Pancreas (tissue), 10 donors: Measurements from ENCODE around the gene TLNRD1. TPM values are rescaled to one million over a fixed set of nuclear protein-coding genes. Genes with fewer than 3 reads are reported as not detected.
A peak's percentile ranks its signal among the peaks of the same experiment; 100 is the strongest.

Experiments
- ATAC-seq, 4 donors: fragments of 200-7000 bp; cut with Tn5 transposase; one replicate each; pipeline versions ENCODE4 v1.8.0 to v1.9.1; 2020; ENCODE audit warnings: mild to moderate bottlenecking in 4 of 4, moderate library complexity in 4 of 4
- DNase-seq, 6 donors: peaks; one replicate each; pipeline ENCODE4 v3.0.0-alpha.2; 2020
- FAIRE-seq: peaks from 2 replicates; lab custom pipeline; 2012; peaks lifted over from hg19 to GRCh38; lab: Jason Lieb, UNC
- H3K27ac ChIP-seq, 4 donors: fragments of 200-600 bp; sonication (generic); 1 replicate in 3 of 4; 2 replicates in 1 of 4; pipeline versions ENCODE4 v1.5.0 to v1.8.0; 2020
- H3K27me3 ChIP-seq, 4 donors: fragments of 200-600 bp; one replicate each; pipeline ENCODE4 v1.8.0; 2021
- H3K36me3 ChIP-seq, 3 donors: fragments of 200-600 bp; sonication (generic) in 1 of 3; one replicate each; pipeline versions ENCODE4 v1.5.0 to v1.8.0; 2020 to 2021
- H3K4me1 ChIP-seq, 3 donors: fragments of 200-600 bp; one replicate each; pipeline ENCODE4 v1.8.0; 2021
- H3K4me3 ChIP-seq, 4 donors: fragments of 200-600 bp; sonication (generic) in 2 of 4; one replicate each; pipeline versions ENCODE4 v1.5.0 to v1.8.0; 2020 to 2021
- H3K9me3 ChIP-seq, 4 donors: fragments of 200-600 bp; one replicate each; pipeline ENCODE4 v1.8.0; 2021
- CTCF ChIP-seq, 4 donors: fragments of 200-600 bp; sonication (generic) in 3 of 4; IDR thresholded peaks; one replicate each; pipeline versions ENCODE4 v1.5.0 to v1.8.0; 2021; ENCODE audit warnings: antibody characterized with exemption in 4 of 4
- WGBS, 2 donors: extraction: QIAGEN DNeasy Blood & Tissue Kit; methylation state at CpG; one replicate each; pipeline ENCODE4 v1.1.7; 2013; 5-methylcytosine and 5-hydroxymethylcytosine counted together
- intact Hi-C, 3 donors: fragments of 100-400 bp; cut with DNase I; formaldehyde crosslinking; loops; one replicate each; pipeline versions ENCODE4 v1.11.1 to v1.14.2; 2022
- polyA plus RNA-seq, 2 donors: library from polyadenylated mRNA; stranded (reverse); fragments of 200-250 nt; gene quantifications; one replicate each; pipeline ENCODE4 v1.2.3, GENCODE V29; 2013
- total RNA-seq, 6 donors: library from RNA; stranded (reverse); fragmentation: NEBNext Ultra II Directional in 4 of 6; extraction: Animal tissue kit (Norgen Biotek cat#: 25700) in 4 of 6; gene quantifications; one replicate each; pipeline versions ENCODE4 v1.2.1 to v1.2.4, GENCODE V29; 2021 to 2023
- donor health status: healthy with polysubstance abuse.
- donor health status: DM: no; HTN: no; CAD: no; lungs with moderate emphysema.
- donor health status: DM: no; HTN: no; CAD: no.
- donor health status: control.
- donor health status: control.
- donor health status: Bipolar disorder and iron deficiency.
- donor health status: DM: yes; HTN: yes; CAD: no.
- donor health status: DM: no; HTN: no; CAD: no.
- donor health status: DM: no; HTN: no; CAD: no.
- donor health status: DM: yes; HTN: yes; CAD: no.

The TLNRD1 gene
- total and polyA plus RNA-seq, 8 donors, result 3.1 to 13.5 (median 8.8) TPM

- Histone ChIP-seq H3K4me3 (no peak overlapping the region), H3K9me3 (no peaks in the 10 kb centered on the region), H3K36me3 (peaks cover 0 to 12% (median 3%) of the 10 kb centered on the region in 3 donors), H3K27ac (peak overlapping the region in 3 of 4 donors; percentile 13 to 59 (median 39)), H3K27me3 (no peaks in the 10 kb centered on the region), H3K4me1 (peaks cover 0 to 13% (median 0%) of the 10 kb centered on the region in 3 donors)
- intact Hi-C loops, result loop anchor here in 1 of 3 donors (10.0 kb wide), 3 partner anchors 194 to 524 kb away; no protein-coding TSS in a partner anchor
- ATAC-seq, result peak; percentile 66 to 84 (median 76)
- TF ChIP-seq CTCF (IDR thresholded peaks at IDR 0.05), result no peak
- 89 to 95% methylated on average over 7 of the region's 7 CpGs for WGBS, 2 donors
- FAIRE-seq, result no peak
- DNase-seq, result no peak
These were observed 21.9 kb upstream of the TLNRD1 start for GRCh38 chr15:80978685-80979329.

DNA sequence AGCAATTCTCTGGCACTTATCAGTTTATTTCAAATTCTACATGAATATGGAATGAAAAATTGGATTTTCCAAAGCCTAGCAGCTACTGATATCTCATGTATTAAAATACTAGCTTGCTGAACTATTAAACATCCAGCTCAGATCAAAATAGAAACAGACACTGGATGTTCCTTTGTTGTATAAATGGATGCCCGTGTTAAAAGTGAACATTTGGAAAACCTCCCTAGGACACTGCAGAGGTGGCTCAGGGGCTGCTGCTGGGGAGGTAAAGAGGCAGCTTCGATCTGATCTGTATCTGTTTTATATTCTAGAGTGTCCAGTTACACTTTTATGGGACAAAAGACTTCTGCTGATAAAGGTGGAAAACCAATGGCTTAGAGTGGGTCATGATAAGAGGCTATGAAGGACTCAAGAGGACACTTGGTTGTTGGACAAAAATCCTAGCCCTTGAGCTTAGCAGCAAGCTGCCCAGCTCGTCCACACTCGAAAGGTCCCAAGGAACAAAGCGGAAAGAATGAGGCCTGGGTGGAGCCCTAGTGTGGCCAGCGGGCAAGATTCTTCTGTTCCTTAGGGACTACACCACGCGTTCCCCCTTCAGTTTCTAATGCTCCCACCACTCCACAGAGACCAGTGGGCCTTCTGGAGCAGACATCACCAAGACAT is 21.1 kb upstream of the TLNRD1 start:
- Histone ChIP-seq H3K4me3 (no peak overlapping the region), H3K27me3 (no peaks in the 10 kb centered on the region), H3K27ac (peak overlapping the region in 2 of 4 donors; percentile 39 to 59), H3K4me1 (peaks cover 0 to 13% (median 0%) of the 10 kb centered on the region in 3 donors), H3K36me3 (peaks cover 0 to 12% (median 3%) of the 10 kb centered on the region in 3 donors), H3K9me3 (no peaks in the 10 kb centered on the region)
- no peak for TF ChIP-seq CTCF (IDR thresholded peaks at IDR 0.05)
- ATAC-seq (no peak), DNase-seq (no peak), FAIRE-seq (no peak)
- WGBS, 2 donors, result 87 to 89% methylated on average over 8 of the region's 8 CpGs
- intact Hi-C loops, result loop anchor here in 1 of 3 donors (10.0 kb wide), 3 partner anchors 195 to 525 kb away; no protein-coding TSS in a partner anchor

DNA sequence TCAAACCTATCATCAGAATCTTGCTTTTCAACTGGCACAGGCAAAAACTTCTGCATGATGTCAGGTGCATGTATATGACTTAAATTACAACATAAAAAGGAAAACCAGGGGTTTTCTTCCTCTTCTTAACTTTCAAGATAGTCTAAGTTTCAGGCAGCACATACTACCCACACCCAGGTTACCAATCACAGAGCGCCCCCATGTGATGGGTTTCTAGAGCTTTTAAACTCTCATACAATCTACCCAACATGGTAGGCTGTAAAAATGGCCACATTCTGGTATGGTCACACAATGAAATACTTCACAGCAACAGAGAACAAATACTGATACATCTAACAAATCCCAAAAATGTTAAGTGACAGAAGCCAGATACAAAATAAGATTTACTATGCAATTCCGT is 18.5 kb upstream of the TLNRD1 start:
- peaks cover 1 to 19% (median 3%) of the 10 kb centered on the region in 3 donors for H3K4me1 ChIP-seq
- H3K27ac ChIP-seq, result no peak overlapping the region
- DNase-seq, result no peak
- H3K36me3 ChIP-seq, result peaks cover 0 to 12% (median 3%) of the 10 kb centered on the region in 3 donors
- FAIRE-seq, result no peak
- intact Hi-C loops, result no loop called here
- no peaks in the 10 kb centered on the region for H3K27me3 ChIP-seq
- WGBS, 2 donors, result 83 to 96% methylated on average over 2 of the region's 2 CpGs
- H3K9me3 ChIP-seq, result no peaks in the 10 kb centered on the region
- no peak for ATAC-seq
- no peak overlapping the region for H3K4me3 ChIP-seq
- TF ChIP-seq CTCF (IDR thresholded peaks at IDR 0.05), result no peak

DNA sequence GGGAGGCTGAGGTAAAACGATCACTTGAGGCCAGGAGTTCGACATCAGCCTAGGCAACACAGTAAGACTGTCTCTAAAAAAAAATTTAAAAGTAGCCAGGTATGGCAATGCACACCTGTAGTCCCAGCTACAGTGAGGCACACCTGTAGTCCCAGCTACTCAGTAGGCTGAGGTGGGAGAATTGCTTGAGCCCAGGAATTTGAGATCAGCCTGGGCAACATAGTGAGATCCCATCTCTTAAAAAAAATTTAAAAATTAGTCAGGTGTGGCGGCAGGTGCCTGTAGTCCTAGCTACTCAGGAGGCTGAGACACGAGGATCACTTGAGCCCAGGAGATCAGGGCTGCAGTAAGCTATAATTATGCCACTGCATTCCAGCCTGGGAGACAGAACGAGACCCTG is 17.9 kb upstream of the TLNRD1 start:
- no peak for FAIRE-seq
- Histone ChIP-seq H3K27me3 (no peaks in the 10 kb centered on the region), H3K4me3 (no peak overlapping the region), H3K9me3 (no peaks in the 10 kb centered on the region), H3K36me3 (peaks cover 0 to 12% (median 3%) of the 10 kb centered on the region in 3 donors), H3K4me1 (peaks cover 3 to 26% (median 6%) of the 10 kb centered on the region in 3 donors), H3K27ac (no peak overlapping the region)
- TF ChIP-seq CTCF (IDR thresholded peaks at IDR 0.05), result no peak
- intact Hi-C loops, result no loop called here
- no peak for ATAC-seq
- WGBS, 2 donors, result 93 to 98% methylated on average over 5 of the region's 5 CpGs
- DNase-seq, result no peak
